GM18867 (cell line): ENCODE data around the gene DRICH1.
"Not testable (repeated sequence)": the region's sequence is repeated elsewhere in the genome, so short reads cannot be mapped to it uniquely, and the experiment has no call there.

Experiments
- ATAC-seq: cut with Tn5 transposase; IDR thresholded peaks from one replicate; pipeline ENCODE4 v1.9.1; 2021; ENCODE audit warnings: mild to moderate bottlenecking, moderate library complexity; ENCODE audit not compliant: unreplicated experiment

DRICH1 gene

GRCh38 chr22:23569716-23570115, 62.4 kb downstream of the DRICH1 start:
- no peak for ATAC-seq

- ATAC-seq: no peak
These were observed 62.8 kb downstream of the DRICH1 start for GRCh38 chr22:23569291-23569690.

- ATAC-seq: no peak
These were observed 65.2 kb downstream of the DRICH1 start for GRCh38 chr22:23566705-23567475.

- no peak for ATAC-seq
These were observed 66.0 kb downstream of the DRICH1 start for GRCh38 chr22:23565915-23566704.

- no peak for ATAC-seq
These were observed 66.7 kb downstream of the DRICH1 start for GRCh38 chr22:23565305-23565914.

- ATAC-seq: no peak
These were observed 67.8 kb downstream of the DRICH1 start for GRCh38 chr22:23564276-23564675.

- ATAC-seq: no peak
These were observed 69.0 kb downstream of the DRICH1 start for GRCh38 chr22:23563111-23563510.

- no peak for ATAC-seq
These were observed 69.9 kb downstream of the DRICH1 start for GRCh38 chr22:23562186-23562585.

- not testable (repeated sequence) for ATAC-seq
These were observed 71.1 kb downstream of the DRICH1 start for GRCh38 chr22:23561025-23561510.

- not testable (repeated sequence) for ATAC-seq
These were observed 71.9 kb downstream of the DRICH1 start for GRCh38 chr22:23560215-23560614.
